Ectodermal cell (in vitro differentiated cells): ENCODE data around the gene LINGO3.

Source experiments
- H3K27ac ChIP-seq: 2 replicates; pipeline ENCODE4 v1.7.0; 2013; ENCODE audit warnings: mild to moderate bottlenecking, low read depth, low read length; ENCODE audit not compliant: insufficient read depth, poor library complexity, severe bottlenecking
- H3K27me3 ChIP-seq: 2 replicates; pipeline ENCODE4 v1.7.0; 2013; ENCODE audit warnings: mild to moderate bottlenecking, low read length; ENCODE audit not compliant: insufficient read depth, control insufficient read depth, poor library complexity, severe bottlenecking
- H3K36me3 ChIP-seq: one replicate; pipeline ENCODE4 v1.7.0; 2013; ENCODE audit warnings: low read length; ENCODE audit not compliant: control insufficient read depth, insufficient read depth
- H3K4me1 ChIP-seq: one replicate; pipeline ENCODE4 v1.7.0; 2013; ENCODE audit warnings: low read length; ENCODE audit not compliant: control insufficient read depth, insufficient read depth
- H3K4me3 ChIP-seq: 2 replicates; pipeline ENCODE4 v1.7.0; 2013; ENCODE audit warnings: low read depth, low read length, control low read depth; ENCODE audit not compliant: insufficient read depth
- H3K9me3 ChIP-seq: 2 replicates; pipeline ENCODE4 v1.7.0; 2013; ENCODE audit warnings: mild to moderate bottlenecking, low read length, moderate library complexity; ENCODE audit not compliant: control insufficient read depth
- WGBS, 2 experiments: methylation state at CpG; one replicate each; pipeline ENCODE4 v1.1.7; 2013; ENCODE audit warnings: missing lambda C conversion rate in 2 of 2; 5-methylcytosine and 5-hydroxymethylcytosine counted together

Gene LINGO3

GRCh38 chr19:2317300-2317699, 9.3 kb upstream of the LINGO3 start:
- Histone ChIP-seq H3K36me3 (no peaks in the 10 kb centered on the region), H3K27ac (no peak overlapping the region), H3K27me3 (peaks cover 9% of the 10 kb centered on the region), H3K4me3 (no peak overlapping the region), H3K9me3 (peaks cover 3% of the 10 kb centered on the region), H3K4me1 (no peaks in the 10 kb centered on the region)
- WGBS, 2 experiments, result 89 to 93% methylated on average over 13 of the region's 13 CpGs

GRCh38 chr19:2315818-2316353, 7.9 kb upstream of the LINGO3 start:
- 36 to 38% methylated on average over 22 of the region's 22 CpGs for WGBS, 2 experiments
- H3K4me1 ChIP-seq, result no peaks in the 10 kb centered on the region
- H3K27me3 ChIP-seq, result peaks cover 13% of the 10 kb centered on the region
- no peak overlapping the region for H3K4me3 ChIP-seq
- no peak overlapping the region for H3K27ac ChIP-seq
- H3K36me3 ChIP-seq, result no peaks in the 10 kb centered on the region
- peaks cover 3% of the 10 kb centered on the region for H3K9me3 ChIP-seq

- H3K27ac ChIP-seq, result no peak overlapping the region
- H3K36me3 ChIP-seq, result no peaks in the 10 kb centered on the region
- peaks cover 3% of the 10 kb centered on the region for H3K9me3 ChIP-seq
- H3K27me3 ChIP-seq, result peaks cover 13% of the 10 kb centered on the region
- 90 to 92% methylated on average over 7 of the region's 7 CpGs for WGBS, 2 experiments
- H3K4me1 ChIP-seq, result no peaks in the 10 kb centered on the region
- no peak overlapping the region for H3K4me3 ChIP-seq
Measured at GRCh38 chr19:2315121-2315817, 7.3 kb upstream of the LINGO3 start.

GRCh38 chr19:2312820-2313501, 5.0 kb upstream of the LINGO3 start:
- Histone ChIP-seq H3K27ac (no peak overlapping the region), H3K36me3 (no peaks in the 10 kb centered on the region), H3K9me3 (peaks cover 3% of the 10 kb centered on the region), H3K4me1 (no peaks in the 10 kb centered on the region), H3K4me3 (no peak overlapping the region), H3K27me3 (peaks cover 20% of the 10 kb centered on the region)
- 58 to 62% methylated on average over 28 of the region's 28 CpGs for WGBS, 2 experiments

- H3K27me3 ChIP-seq, result peaks cover 35% of the 10 kb centered on the region
- H3K27ac ChIP-seq, result no peak overlapping the region
- H3K36me3 ChIP-seq, result no peaks in the 10 kb centered on the region
- H3K4me3 ChIP-seq, result no peak overlapping the region
- WGBS, 2 experiments, result 90 to 93% methylated on average over 4 of the region's 4 CpGs
- no peaks in the 10 kb centered on the region for H3K4me1 ChIP-seq
- H3K9me3 ChIP-seq, result peaks cover 3% of the 10 kb centered on the region
Measured at GRCh38 chr19:2311093-2311492, 3.1 kb upstream of the LINGO3 start.

GRCh38 chr19:2309734-2310362, 1.9 kb upstream of the LINGO3 start:
- 83 to 87% methylated on average over 17 of the region's 17 CpGs for WGBS, 2 experiments
- Histone ChIP-seq H3K27ac (no peak overlapping the region), H3K36me3 (no peaks in the 10 kb centered on the region), H3K9me3 (peaks cover under 1% of the 10 kb centered on the region), H3K4me3 (no peak overlapping the region), H3K4me1 (no peaks in the 10 kb centered on the region), H3K27me3 (peaks cover 35% of the 10 kb centered on the region)

- peaks cover 34% of the 10 kb centered on the region for H3K27me3 ChIP-seq
- WGBS, 2 experiments, result 67 to 69% methylated on average over 33 of the region's 33 CpGs
- H3K27ac ChIP-seq, result no peak overlapping the region
- H3K36me3 ChIP-seq, result no peaks in the 10 kb centered on the region
- no peak overlapping the region for H3K4me3 ChIP-seq
- H3K4me1 ChIP-seq, result no peaks in the 10 kb centered on the region
- H3K9me3 ChIP-seq, result no peaks in the 10 kb centered on the region
Measured at GRCh38 chr19:2307518-2308012, 389 bp downstream of the LINGO3 start.

- Histone ChIP-seq H3K36me3 (no peaks in the 10 kb centered on the region), H3K4me1 (no peaks in the 10 kb centered on the region), H3K4me3 (no peak overlapping the region), H3K27me3 (peaks cover 33% of the 10 kb centered on the region), H3K9me3 (no peaks in the 10 kb centered on the region), H3K27ac (no peak overlapping the region)
- WGBS, 2 experiments, result 84 to 85% methylated on average over 17 of the region's 17 CpGs
Measured at GRCh38 chr19:2306971-2307370, 983 bp downstream of the LINGO3 start.

GRCh38 chr19:2306281-2306806, 1.6 kb downstream of the LINGO3 start:
- 83 to 86% methylated on average over 19 of the region's 19 CpGs for WGBS, 2 experiments
- no peaks in the 10 kb centered on the region for H3K4me1 ChIP-seq
- H3K9me3 ChIP-seq, result no peaks in the 10 kb centered on the region

More at GRCh38 chr19:2306281-2306806, 1.6 kb downstream of the LINGO3 start:
- H3K4me3 ChIP-seq, result no peak overlapping the region
- H3K36me3 ChIP-seq, result no peaks in the 10 kb centered on the region
- H3K27ac ChIP-seq, result no peak overlapping the region
- peaks cover 34% of the 10 kb centered on the region for H3K27me3 ChIP-seq
